ENCODE results near the gene RAB8B.

DNA sequence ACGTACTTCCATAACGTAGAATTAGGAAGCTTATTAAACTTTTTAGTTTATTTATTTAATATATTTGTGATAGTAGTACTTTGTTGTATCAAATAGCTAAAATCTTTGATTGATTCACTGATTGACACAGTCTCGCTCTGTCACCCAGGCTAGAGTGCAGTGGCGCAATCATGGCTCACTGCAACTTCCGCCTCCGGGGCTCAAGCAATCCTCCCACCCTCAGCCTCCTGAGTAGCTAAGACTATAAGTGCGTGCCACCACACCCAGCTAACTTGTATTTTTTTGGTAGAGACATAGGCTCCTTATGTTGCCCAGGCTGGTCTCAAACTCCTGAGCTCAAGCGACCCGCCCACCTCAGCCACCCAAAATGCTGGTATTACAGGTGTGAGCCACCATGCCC is 93.7 kb downstream of the RAB8B start:
- TF ChIP-seq POLR2A (IDR thresholded peaks at IDR 0.05; ENCODE audit: low read length) (no peak), GATA1 (IDR thresholded peaks at IDR 0.05; ENCODE audit: low read depth, low read length) (no peak)
